GM13977 (cell line): ENCODE measurements around the gene SLC6A9.

Experiments used
- DNase-seq: peaks from one replicate; pipeline ENCODE4 v3.0.0; 2012; ENCODE audit warnings: low spot score
- in situ Hi-C: fragments of 300-500 bp; cut with MboI; formaldehyde crosslinking; loops from one replicate; pipeline ENCODE4 v1.12.0; 2022; ENCODE audit warnings: low sequenced_read_pairs, low pct_unique_long_range_greater_than_20kb, mixed read lengths, inconsistent platforms; ENCODE audit not compliant: unreplicated experiment
- TF ChIP-seq, protein P1 (sequence below): IDR thresholded peaks from 2 replicates; pipeline ENCODE4 v1.5.1; 2012; ENCODE audit warnings: mild to moderate bottlenecking, control low read depth; ENCODE audit not compliant: insufficient read depth; ENCODE audit errors: extremely low read depth, missing control alignments

SLC6A9 gene

DNA sequence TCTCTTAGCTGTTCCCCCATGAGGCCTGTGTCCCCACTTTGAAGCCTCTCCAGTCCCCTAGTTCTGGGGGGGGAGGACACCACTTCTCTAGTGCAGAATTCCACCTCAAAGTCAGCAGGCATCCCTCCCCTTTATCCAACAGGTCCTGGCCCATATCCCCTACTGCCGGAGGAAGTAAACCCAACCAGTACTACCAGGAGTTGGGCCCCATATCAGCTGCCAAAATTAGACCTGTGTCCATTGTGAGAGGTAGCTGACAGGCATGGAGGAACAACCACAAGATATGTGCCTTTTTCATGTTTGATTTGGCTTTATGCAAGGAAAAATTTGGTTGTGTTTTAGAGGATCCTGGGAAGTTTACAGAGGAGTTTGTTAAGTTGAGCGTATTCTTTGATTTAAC, 22.1 kb upstream of the SLC6A9 start:
- in situ Hi-C loops: no loop called here
- TF ChIP-seq, protein P1, sequence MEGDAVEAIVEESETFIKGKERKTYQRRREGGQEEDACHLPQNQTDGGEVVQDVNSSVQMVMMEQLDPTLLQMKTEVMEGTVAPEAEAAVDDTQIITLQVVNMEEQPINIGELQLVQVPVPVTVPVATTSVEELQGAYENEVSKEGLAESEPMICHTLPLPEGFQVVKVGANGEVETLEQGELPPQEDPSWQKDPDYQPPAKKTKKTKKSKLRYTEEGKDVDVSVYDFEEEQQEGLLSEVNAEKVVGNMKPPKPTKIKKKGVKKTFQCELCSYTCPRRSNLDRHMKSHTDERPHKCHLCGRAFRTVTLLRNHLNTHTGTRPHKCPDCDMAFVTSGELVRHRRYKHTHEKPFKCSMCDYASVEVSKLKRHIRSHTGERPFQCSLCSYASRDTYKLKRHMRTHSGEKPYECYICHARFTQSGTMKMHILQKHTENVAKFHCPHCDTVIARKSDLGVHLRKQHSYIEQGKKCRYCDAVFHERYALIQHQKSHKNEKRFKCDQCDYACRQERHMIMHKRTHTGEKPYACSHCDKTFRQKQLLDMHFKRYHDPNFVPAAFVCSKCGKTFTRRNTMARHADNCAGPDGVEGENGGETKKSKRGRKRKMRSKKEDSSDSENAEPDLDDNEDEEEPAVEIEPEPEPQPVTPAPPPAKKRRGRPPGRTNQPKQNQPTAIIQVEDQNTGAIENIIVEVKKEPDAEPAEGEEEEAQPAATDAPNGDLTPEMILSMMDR: no peak
- no peak for DNase-seq

GRCh38 chr1:44050261-44050660, 19.0 kb upstream of the SLC6A9 start:
- TF ChIP-seq, protein P1: no peak
- in situ Hi-C loops: no loop called here
- DNase-seq: no peak

DNA sequence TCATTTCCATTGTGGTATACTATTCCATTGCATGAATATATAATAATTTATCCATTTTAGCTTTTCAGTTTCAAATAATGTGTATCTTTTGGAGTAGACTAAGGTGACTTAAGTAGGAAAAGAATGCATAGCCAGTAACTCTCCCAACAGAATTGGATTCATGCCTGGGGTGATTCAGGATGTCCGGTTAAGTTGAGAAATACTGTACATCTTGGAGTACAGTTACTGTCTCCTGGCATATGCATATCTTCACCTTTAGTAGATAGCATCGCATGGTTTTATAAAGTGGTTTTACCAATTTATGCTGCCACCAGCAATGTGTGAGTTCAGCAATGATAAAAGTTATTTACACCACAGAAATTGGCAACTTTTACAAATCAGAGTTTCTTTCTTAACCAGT, 18.6 kb upstream of the SLC6A9 start:
- no peak for DNase-seq
- in situ Hi-C loops: loop anchor here (25.0 kb wide), 1 partner anchor 513 kb away; the partner anchor contains the start of gene PTPRF
- TF ChIP-seq, protein P1: no peak

DNA sequence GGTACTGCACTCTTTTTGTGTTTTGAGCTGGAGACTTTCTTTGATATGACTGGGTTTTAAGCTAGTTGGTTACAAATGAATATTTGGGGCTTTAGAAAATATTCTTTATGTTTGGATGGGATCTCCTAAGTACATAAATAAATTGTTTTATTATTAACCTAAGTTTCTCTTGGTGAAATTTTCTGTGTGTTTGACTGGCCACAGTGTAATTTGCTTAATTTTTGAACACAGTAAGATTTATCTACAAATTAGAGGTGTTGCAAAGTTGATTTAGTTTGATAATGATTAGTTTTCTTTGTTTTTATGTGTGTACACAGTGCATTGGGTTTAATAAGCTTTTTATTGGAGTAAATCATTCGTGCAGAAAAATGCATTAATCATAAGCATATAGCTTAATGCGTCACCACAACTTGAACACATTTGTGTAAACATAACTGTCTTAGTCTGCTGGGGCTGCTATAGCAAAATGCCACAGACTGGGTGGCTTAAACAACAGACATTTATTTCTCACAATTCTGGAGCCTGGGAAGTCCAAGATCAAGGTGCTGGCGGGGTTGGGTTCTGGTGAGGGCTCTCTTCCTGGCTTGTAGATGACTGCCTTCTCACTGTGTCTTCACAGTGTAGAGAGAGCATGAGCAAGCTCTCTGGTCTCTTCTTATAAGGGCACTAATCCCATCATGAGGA, 17.4 kb upstream of the SLC6A9 start:
- in situ Hi-C loops: loop anchor here (25.0 kb wide), 1 partner anchor 511 kb away; the partner anchor contains the start of gene PTPRF
- TF ChIP-seq, protein P1: no peak
- no peak for DNase-seq

DNA sequence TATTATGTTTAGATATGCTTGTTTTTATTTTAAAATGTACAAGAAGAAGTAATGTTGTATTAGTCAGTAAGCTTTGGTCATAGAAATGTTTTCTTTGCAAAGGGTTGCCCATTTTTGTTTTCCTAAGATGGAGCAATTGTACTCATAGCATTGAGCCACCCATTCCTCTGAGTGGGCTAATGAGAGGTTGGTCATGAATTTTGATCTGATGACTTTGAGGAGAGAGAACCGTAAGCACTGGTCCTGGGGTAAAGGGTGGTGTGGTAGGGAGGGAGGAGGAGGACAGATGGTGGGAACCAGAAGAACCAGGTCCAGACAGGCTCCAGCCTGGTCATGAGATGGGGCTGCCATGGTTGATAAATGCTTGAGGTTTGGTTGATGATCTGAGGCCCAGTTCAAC, 15.9 kb upstream of the SLC6A9 start:
- in situ Hi-C loops: loop anchor here (25.0 kb wide), 1 partner anchor 510 kb away; the partner anchor contains the start of gene PTPRF
- TF ChIP-seq, protein P1: no peak
- DNase-seq: no peak

- TF ChIP-seq, protein P1: no peak
- in situ Hi-C loops: loop anchor here (25.0 kb wide), 1 partner anchor 508 kb away; the partner anchor contains the start of gene PTPRF
- no peak for DNase-seq
Observed at GRCh38 chr1:44045064-44045463, 13.8 kb upstream of the SLC6A9 start.
